Measurements from ENCODE around the gene CACNA1G. TPM values are rescaled to one million over a fixed set of nuclear protein-coding genes. Genes with fewer than 3 reads are reported as not detected.

The CACNA1G gene
- total RNA-seq, 1 donor from 2014 or later = not detected

DNA sequence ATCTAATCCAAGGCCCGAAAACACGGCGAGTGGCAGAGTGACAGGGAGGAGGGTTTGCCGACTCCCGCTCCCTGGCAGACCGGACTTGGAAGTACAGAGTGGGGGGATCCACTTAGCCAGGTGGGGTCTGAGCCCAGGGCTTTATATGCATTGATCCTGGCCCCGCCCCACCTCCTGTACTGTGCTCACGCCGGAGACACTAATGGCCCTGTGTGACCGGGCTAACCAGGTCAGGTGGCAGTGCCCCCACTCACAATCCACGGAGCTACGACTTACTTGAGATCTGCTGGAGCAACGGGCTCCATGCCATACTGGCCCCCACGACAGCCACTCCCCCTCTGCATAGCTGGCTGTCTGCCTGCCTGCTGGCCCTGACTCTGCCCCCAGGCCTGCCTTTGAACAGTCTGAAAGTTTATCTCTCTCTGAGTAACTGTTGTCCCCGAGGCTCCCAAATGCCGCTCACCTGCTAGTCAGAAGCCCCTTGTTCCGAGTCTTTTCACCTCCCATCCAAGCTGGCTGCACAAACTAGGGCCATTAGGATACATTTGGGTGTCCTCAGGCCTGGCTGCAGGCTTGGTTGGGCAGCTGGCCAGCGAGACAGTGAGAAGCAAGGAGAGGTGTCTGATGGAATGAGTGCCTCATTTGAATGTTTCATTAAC, 28.0 kb downstream of the CACNA1G start:
- TF ChIP-seq, protein P1, sequence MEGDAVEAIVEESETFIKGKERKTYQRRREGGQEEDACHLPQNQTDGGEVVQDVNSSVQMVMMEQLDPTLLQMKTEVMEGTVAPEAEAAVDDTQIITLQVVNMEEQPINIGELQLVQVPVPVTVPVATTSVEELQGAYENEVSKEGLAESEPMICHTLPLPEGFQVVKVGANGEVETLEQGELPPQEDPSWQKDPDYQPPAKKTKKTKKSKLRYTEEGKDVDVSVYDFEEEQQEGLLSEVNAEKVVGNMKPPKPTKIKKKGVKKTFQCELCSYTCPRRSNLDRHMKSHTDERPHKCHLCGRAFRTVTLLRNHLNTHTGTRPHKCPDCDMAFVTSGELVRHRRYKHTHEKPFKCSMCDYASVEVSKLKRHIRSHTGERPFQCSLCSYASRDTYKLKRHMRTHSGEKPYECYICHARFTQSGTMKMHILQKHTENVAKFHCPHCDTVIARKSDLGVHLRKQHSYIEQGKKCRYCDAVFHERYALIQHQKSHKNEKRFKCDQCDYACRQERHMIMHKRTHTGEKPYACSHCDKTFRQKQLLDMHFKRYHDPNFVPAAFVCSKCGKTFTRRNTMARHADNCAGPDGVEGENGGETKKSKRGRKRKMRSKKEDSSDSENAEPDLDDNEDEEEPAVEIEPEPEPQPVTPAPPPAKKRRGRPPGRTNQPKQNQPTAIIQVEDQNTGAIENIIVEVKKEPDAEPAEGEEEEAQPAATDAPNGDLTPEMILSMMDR (IDR thresholded peaks at IDR 0.05; ENCODE audit: insufficient read depth, low read length, poor library complexity, severe bottlenecking) = no peak
- DNase-seq (ENCODE audit: low read depth) = no peak
- peaks cover 52% of the 10 kb centered on the region for H3K27me3 ChIP-seq (ENCODE audit: control insufficient read depth, insufficient read depth, low read length)
- H3K36me3 ChIP-seq (ENCODE audit: control insufficient read depth, insufficient read depth, low read length) = no peaks in the 10 kb centered on the region
- H3K4me3 ChIP-seq (ENCODE audit: low read depth, low read length) = no peak overlapping the region

DNA sequence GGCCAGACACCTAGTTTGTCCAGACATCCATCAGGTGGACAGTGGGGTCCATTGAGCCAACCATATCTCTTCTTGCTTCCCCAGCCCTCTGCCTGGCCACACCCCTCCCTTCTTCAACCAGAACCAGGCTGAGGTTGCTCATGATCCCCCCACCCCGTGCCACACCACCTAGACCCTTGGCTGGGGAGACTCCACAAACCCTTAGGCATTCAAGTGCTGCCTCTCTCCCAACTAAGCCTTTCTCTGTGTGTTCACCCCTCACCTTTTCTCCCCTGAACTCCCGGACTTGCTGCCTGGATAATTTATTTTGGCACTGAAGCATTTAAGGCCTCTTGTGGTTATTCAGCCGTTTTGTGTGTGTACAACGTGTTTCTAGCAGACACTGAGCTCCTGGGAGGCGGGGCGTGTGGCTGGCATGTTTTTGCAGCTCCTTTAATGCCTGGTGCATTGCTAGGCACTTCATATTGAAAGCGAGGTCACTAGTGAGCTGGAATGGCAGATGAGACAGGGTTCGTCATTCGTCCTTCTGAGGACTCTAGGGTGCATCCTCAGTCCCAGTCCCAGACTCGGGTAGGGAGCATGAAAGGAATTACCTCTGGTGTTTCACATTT, 28.7 kb downstream of the CACNA1G start:
- DNase-seq (ENCODE audit: low read depth) = no peak
- TF ChIP-seq, protein P1 (IDR thresholded peaks at IDR 0.05; ENCODE audit: insufficient read depth, low read length, poor library complexity, severe bottlenecking) = no peak

DNA sequence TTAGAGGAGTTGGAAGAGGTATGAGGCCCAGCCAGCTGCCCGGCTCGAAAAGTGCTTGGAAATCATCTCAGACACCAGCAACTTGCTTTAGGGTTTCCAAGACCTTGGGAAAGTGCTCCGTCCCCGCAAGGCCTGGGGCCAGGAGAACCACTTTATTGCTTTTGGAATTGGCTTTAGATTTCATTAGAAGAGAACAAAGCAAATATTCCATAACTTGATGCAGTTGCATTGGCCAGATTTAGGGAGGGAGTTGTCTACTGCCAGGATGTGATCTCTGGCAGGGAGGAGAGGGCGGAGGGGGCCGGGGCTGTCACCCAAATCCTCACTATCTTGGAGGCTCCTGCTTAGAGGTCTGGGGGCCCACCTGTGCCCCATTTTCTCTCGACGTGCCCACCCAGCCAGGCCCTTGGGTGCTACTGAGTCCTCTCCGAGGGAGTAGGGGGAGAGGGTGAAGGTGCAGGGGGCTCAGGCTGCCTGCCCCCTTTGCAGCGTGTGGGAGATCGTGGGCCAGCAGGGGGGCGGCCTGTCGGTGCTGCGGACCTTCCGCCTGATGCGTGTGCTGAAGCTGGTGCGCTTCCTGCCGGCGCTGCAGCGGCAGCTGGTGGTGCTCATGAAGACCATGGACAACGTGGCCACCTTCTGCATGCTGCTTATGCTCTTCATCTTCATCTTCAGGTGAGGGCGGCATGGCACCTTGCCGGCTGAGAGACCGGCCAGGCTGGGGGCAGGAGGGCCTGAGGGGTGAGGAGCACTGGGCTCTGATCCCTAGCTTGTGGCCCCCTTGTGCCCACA, 30.6 kb downstream of the CACNA1G start:
- no peak for DNase-seq (ENCODE audit: low read depth)
- Histone ChIP-seq H3K27me3 (ENCODE audit: control insufficient read depth, insufficient read depth, low read length) (peaks cover 46% of the 10 kb centered on the region), H3K36me3 (ENCODE audit: control insufficient read depth, insufficient read depth, low read length) (no peaks in the 10 kb centered on the region), H3K4me3 (ENCODE audit: low read depth, low read length) (no peak overlapping the region)
- TF ChIP-seq, protein P1 (IDR thresholded peaks at IDR 0.05; ENCODE audit: insufficient read depth, low read length, poor library complexity, severe bottlenecking) = no peak

More for the DNA sequence above, 28.7 kb downstream of the CACNA1G start:
- H3K27me3 ChIP-seq (ENCODE audit: control insufficient read depth, insufficient read depth, low read length) = peaks cover 49% of the 10 kb centered on the region
- H3K36me3 ChIP-seq (ENCODE audit: control insufficient read depth, insufficient read depth, low read length) = no peaks in the 10 kb centered on the region
- no peak overlapping the region for H3K4me3 ChIP-seq (ENCODE audit: low read depth, low read length)

DNA sequence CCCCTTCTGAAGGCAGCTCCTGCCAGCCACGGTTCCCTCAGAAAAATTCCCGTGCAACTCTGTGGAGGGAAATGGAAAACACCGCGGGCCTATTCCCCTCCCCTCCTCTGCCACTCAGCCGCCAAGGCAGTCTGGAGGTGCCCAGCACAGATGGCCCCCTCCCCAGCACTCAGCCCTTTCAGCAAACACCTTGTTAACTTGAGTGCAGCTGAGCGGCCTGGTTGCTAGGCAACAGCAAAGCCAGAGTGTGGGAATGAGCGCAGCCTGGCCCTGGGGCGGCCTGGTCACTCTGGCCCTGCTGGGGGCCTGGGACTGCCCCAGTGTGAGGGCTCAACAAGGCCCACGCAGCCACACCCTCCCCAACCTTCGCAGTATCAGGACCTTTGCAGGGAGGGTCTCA, 32.8 kb downstream of the CACNA1G start:
- TF ChIP-seq, protein P1 (IDR thresholded peaks at IDR 0.05; ENCODE audit: insufficient read depth, low read length, poor library complexity, severe bottlenecking) = no peak
- peaks cover 36% of the 10 kb centered on the region for H3K27me3 ChIP-seq (ENCODE audit: control insufficient read depth, insufficient read depth, low read length)
- no peaks in the 10 kb centered on the region for H3K36me3 ChIP-seq (ENCODE audit: control insufficient read depth, insufficient read depth, low read length)
- no peak for DNase-seq (ENCODE audit: low read depth)
- no peak overlapping the region for H3K4me3 ChIP-seq (ENCODE audit: low read depth, low read length)

GRCh38 chr17:50594128-50594823, 33.8 kb downstream of the CACNA1G start:
- Histone ChIP-seq H3K36me3 (ENCODE audit: control insufficient read depth, insufficient read depth, low read length) (no peaks in the 10 kb centered on the region), H3K4me3 (ENCODE audit: low read depth, low read length) (no peak overlapping the region), H3K27me3 (ENCODE audit: control insufficient read depth, insufficient read depth, low read length) (peaks cover 38% of the 10 kb centered on the region)
- TF ChIP-seq, protein P1 (IDR thresholded peaks at IDR 0.05; ENCODE audit: insufficient read depth, low read length, poor library complexity, severe bottlenecking) = no peak
- DNase-seq (ENCODE audit: low read depth) = no peak
